Activated gamma-delta T cell treated with Interleukin-2 at 50 U/mL for 16 hours (primary cell): ENCODE data around the gene RAB11FIP5.
"Not testable (repeated sequence)": the region's sequence is repeated elsewhere in the genome, so short reads cannot be mapped to it uniquely, and the experiment has no call there.

ENCODE experiments used
- DNase-seq: peaks from one replicate; pipeline ENCODE4 v3.0.0-alpha.2; 2020

RAB11FIP5 gene

DNA sequence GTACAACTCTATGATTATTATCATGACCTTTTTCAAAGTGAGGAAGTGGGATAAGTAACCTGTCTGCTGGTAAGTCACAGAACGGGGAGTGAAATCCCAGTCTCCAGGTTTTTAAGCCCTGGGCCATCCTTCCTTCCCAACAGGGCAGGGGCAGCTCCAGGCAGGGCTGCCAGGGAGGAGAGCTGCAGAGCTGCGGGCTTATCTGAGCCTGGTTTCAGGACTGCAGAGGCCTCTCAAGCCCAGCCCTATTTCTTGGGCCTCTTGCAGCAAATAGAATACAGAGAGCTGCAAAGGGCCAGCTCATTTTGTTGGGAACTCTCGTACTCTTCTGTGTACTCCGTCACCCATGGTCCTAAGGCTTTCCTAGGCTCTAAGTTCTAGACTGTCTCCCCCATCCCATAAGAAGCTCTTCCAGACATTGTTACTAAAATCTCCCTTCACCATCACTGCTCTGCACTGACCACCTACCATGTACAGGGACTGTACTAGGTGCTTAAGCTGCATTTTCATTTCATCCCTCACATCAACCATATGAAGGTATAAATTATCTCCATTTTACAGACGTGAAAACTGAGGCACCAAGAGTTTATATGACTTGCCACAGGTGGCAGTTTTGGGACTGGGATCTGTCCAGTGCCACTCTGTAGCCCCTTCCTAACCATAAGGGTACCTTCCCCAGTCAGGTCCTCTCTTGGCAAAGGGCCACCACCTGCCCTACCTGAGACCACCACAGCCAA, 3.1 kb downstream of the RAB11FIP5 start:
- no peak for DNase-seq

DNA sequence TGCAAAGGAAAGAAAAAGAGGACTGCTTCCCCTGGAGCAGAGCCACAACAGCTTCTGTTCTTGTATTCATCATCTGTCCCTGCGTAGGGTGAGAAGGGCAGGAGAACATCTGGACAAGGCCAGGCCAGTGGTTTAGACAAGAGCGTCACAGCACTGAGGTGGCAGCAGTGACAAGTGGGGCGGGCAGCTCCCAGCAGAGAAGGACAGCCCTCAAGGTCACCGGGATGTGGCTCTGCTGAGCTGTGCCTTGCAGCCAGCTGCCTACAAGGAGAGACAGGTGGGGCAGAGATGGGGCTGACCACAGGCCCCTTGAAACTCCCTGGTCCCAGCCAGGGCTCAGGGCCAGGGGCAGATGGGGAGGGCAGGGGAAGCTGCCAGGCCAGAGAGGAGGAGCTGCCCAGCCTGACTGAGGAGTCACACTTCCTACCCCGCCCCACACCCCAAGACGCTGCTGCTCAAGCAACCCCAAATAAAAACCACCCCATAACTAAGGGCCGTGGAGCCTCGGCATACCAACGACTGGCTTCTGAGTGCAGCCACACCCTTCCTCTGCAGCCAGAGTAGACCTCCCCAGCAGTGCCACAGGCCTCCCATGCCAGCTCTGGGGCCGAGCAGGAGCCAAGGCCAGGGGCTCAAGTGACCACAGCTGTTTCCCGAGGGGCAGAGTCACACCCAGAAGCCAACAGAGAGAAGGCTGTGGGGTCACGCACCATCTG, 5.4 kb downstream of the RAB11FIP5 start:
- no peak for DNase-seq

DNA sequence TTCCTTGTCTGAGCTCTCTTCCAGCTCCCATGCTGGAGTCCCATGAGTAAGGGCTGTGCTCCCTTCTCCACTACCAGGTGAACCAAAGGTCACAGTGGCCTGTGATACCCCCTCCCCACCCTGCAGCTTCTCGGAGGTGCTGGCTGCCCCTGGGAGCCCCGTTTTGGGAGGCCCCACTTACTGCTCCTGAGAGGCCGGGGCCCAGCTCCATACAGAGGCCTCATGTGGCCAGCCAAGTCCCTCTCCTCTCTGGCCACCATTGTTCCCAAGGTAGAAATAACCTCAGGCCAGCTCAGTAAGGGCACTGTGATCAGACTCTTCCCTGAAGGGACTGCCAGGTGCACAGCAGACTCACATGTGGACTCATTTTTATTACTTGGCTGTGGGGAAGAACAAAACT, 6.0 kb downstream of the RAB11FIP5 start:
- DNase-seq, result no peak

DNA sequence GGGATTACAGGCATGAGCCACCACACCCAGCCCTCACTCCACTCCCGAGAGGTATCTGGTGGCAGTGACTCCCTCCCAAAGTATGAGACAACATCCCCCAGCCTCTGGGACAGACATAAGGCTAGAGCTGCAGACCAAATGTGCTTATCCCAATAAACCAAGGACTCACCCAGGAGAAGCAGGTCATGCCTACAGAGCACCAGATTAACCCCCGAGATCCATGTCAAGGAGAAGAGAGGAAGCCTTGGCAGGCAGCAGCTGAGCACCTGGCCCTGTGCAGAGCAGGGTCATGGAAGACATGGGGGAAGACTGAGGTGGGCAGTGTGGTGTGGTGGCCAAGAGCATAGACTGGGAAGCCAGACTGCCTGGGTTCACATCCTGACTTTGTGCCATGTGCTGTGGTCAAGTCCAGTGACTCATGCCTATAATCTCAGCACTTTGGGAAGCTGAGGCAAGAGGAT, 7.2 kb downstream of the RAB11FIP5 start:
- no peak for DNase-seq

DNA sequence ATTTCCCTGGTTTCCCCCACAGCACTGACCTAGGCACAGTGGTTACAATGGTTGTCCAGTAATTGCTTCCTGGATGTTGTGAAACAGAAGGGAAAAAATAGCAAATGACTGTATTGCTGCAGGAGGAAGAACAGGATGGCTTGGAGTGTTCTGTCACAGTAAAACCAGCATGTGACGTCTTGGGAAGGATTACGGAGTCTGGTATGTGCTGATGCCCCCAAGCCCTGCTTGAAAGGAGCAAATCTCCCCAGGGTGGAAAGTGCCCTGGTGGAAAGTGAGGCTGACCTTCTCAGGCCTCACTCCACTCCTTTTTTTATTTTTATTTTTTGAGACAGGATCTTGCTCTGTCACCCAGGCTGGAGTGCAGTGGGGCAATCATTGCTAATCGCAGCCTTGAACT, 7.8 kb downstream of the RAB11FIP5 start:
- DNase-seq, result no peak

DNA sequence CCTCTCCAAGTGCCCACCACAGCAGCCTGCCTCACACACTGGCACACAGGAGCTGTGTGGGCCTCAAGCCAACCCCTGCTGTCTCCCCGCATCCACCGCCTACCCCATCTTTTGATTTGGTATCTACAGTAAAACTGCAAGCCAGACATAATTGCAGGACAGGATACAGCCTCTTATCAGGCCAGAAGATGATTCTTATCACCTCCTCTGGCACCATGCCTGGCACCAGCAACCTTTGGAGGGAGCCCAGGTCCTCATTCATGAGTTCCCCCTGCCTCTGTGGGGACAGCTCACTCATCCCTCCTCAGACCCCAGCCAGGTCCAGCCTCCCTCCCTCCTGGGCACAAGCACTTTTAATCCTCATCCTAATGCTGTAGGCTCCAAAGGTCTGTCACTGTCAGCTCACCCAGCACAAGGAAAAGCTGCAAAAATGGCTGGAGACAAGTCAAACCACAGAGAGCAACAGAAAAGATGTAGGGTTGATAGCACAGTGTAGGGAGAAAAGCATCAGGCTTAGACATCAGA, 9.7 kb downstream of the RAB11FIP5 start:
- DNase-seq, result no peak

DNA sequence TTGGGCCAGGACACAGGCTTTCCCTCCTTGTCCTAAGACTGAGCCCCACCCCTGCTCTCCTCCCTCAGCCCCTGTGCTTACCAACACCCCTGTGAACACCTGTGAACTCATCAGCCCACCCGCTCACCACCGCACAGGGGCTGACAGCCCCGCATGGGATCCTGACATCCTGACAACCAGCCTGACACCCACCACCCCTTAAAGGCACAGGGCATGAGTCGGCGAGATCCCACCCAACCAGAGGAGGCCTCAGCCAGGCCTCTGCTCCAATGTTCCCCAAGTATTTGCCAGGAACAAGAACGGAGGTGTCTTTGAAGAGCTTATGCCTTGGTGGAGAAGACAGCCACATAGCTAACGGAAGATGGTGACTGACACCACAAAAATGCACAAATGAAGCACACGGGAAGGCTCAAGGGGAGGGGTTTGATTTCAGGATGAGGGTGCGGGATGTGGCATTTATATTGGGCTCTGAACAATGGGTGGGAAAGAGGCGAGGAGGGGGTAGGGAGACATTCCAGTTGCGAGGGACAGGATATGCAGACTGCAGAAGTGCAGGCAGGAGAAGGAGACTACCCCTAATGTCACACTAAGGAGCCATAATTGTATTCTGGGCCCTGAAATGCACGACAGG, 11.0 kb downstream of the RAB11FIP5 start:
- no peak for DNase-seq

DNA sequence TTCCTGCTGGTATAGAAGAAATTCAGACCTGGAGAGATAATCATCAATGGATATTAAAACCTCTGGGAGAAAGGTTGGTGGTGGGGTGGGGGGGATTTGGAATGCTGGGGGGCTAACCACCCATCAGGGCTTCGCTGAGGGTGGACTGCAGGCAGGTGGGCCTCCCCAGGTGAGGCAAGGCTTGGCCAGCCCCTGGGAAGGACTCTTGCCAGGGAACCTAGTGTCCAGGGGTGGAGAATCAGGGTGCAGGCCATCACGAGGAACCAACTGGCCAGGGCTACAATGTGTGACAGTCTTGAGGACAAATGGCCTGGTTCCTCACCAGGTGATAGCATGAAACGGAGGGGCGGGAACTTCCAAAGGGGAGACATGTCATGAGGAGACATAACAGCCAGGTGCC, 11.8 kb downstream of the RAB11FIP5 start:
- DNase-seq, result no peak

DNA sequence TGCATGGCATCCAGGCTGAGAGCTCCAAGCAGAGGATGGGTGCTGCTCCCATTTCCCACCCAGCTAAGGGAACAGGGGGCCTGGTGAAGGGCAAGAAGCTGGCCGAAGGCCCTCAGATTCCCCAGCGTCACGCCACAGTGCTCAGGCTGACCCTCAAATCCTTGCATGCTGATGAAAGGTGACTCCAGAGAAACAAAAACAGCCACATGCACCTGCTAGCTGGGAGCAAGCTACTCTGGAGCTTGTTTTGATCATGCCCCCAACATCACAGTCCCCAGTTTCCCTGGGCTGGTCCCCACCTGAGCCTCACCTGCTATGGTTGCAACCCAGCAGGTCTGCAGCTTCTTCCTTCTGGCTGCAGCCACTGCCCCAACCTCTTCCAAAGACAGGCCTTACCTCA, 13.3 kb downstream of the RAB11FIP5 start:
- no peak for DNase-seq

DNA sequence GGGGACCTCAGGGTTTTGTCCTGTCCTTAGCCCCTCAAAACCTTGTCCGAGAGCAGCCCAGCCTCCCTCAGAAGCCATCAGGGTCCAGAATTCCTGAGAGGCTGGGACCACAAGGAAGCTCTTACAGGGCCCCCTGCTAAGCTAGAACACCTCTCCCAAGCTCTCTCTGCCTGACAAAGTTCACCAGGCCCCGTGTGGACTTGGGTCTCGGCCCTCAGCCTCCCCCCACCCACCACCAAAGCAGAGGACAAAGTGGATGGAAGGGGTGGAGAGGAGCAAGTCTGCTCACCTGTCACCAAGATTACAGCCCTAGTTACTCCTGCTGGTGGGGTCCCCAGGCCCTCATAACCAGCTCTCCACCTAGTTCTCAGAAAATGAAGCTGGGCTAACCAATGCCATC, 16.8 kb downstream of the RAB11FIP5 start:
- DNase-seq, result no peak

DNA sequence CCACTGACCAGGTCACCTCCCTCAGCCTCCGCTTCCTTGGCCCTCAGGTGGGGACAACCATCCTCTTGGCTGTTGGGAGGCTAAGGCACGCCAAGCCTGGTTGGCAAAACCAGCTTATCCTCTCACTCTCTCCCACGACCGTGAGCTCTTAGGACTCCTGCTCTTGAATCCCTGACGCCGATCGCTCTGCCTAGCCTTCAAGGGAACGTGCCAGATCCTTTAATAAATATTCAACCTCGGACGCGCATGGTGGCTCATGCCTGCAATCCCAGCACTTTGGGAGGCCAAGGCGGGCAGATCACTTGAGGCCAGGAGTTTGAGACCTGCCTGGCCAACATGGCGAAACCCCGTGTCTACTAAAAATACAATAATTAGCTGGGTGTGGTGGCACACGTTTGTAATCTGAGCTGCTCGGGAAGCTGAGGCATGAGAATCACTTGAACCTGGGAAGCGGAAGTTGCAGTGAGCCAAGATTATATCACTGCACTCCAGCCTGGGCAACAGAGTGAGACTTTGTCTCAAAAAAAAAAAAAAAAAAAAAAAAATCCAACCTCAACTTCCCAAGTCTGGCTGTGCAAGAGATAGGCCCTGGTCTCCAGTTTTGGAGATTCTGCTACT, 19.0 kb downstream of the RAB11FIP5 start:
- not testable (repeated sequence) for DNase-seq

DNA sequence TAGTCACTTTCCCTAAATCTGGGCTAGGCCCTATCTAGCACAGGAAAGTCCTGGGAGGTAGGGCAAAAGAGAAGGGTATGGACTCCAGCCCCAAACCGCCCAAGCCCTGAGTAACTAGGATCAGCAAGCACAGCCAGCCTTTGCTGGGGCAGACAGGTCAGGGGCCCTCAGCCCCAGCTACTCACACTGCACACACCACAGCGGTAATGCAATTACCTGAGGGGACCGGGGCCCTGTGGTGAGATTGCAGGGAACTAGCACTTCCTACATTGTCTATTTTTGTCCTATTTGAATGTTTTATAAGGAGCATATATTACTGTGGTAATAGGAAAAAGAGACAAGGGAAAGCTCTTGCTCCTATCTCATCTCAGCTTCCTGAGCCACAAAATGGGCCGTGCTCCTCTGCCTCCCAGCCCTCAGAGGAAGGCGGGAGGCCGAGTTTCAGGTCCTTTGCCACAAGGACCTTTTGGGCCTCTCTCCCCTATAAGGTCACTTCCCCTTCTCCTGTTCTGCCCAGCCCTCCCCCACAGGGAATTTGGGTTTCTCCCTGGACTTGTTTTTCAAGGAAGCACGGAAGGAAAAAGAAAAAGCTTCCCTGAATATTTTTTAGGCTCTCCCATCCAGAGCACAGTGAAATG, 20.5 kb downstream of the RAB11FIP5 start:
- no peak for DNase-seq

DNA sequence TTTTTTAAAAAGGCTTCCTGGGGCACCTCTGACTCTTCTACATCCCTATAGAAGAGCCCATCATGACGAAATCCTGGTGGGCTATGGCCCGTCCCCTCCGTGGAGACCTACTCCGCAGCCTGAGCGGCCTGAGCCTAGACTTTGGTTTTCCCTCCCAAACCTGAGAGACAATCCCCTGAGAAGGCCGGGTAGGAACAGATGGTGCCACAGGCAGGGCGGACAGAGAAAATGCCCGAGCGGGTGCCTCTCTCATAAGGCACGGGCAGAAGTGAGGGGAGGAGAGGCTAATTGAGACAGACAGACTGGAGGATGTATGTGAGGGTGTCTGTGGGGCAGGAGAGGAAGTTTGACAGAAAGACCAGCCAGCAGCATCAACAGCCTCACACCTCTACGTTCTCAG, 21.1 kb downstream of the RAB11FIP5 start:
- no peak for DNase-seq

DNA sequence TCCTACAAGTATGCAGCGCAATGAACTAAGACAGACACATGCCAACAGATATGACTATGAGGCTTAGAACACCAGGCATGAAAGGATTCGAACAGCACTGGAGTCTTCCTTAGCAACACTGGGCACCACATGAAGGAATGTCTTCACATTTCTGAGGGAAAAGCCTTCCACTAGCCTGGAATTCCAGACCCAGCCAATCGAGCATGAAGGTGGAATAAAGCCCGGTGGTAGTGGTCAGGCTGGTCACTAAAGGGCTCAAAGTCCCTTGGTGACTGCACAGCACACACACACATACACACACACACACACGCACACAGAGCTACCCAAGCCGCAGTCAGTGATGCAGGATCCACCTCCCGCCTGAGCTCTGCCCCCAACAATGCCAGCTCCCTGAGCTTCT, 21.6 kb downstream of the RAB11FIP5 start:
- DNase-seq, result no peak

DNA sequence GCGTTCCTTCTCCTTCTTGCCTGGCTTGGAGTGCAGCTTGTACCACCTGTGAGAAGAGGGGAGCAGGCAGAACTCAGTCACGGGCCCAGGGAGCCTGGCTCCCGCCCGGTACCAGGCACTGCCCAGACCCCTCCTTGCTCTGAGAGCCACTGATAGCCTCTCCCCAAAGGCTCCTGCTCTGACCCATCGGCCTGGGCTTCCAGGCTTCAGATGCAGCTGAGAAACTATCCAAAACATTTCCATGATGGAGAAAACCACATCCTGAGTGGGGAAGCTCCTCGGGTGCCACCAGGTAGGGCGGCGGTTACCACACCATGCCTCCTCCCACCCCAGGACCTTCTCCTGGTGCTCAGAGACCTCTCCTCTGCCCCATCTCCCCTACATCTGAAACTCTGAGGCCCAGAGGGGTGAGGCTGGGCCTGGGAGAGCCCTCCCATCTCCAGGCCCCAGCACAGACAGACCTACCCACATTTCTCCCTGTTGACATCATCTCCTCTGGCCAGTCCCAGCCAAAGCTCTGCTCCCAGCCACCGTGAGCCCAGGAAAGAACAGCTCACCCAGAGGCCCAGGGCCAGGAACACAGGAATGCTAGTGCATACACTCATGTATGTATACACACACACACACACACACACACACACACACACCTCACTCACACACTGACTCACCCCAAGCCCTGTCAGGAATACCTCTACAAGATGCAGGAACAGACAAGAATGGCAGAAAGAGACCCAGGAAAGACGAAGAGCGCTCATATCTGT, 23.3 kb downstream of the RAB11FIP5 start:
- DNase-seq, result no peak

DNA sequence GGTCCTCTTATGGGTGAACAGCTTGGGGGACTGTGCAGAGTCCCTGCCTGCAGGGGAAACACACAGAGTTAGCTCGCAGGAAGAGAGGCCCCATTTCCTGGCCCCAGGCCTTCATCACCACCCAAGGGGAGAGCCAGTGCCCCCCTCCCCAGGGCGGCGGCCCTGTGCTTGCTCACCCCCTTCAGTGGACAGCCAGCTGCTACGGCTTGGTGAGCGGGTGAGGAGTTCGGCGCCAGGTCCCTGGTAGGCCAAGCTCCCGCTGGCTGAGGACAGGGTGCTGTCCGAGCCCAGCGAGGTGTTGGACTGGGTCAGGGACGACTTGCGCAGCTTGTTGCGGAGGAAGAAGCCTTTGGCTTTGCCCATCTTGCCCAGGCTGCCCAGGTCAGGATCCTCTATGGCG, 24.0 kb downstream of the RAB11FIP5 start:
- DNase-seq, result no peak

DNA sequence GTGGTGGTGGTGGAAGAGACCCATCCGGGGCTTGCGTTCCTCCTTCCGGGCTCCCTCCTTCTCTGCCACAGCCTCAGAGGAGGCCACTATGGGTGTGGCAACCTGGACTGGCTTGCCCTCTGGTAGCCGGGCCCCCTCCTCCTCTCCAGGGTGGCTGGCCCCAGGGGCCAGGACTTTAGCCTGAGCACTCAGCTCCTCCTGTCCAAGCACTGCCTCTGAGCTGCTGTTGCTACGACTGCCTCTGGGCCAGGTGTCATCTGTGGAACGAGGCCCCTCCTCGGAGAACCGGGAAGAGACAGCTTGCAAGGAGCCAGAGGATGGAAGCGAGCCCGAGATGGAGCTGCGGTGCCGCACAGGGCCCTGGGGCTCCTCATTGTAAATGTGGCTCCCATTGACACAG, 24.5 kb downstream of the RAB11FIP5 start:
- DNase-seq, result no peak

DNA sequence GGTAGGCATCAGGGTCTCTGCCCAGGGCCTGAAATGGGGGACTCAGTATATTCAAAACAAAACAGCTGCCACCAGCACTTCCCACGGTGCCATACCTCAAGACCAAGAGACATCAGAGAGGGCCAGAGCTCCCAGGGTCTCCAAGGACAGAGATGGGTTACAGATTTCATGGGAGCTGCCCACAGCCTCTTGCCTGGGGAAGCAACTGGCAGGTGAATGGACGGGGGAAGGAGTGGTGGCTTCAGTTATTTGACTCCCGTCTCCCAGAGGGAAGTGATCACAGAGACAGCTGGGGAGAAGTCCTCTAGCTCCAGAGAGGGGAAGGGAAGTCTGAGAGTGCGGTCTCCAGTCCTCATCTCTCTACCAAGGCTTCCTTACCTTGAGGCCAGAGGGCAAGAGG, 25.4 kb downstream of the RAB11FIP5 start:
- no peak for DNase-seq

DNA sequence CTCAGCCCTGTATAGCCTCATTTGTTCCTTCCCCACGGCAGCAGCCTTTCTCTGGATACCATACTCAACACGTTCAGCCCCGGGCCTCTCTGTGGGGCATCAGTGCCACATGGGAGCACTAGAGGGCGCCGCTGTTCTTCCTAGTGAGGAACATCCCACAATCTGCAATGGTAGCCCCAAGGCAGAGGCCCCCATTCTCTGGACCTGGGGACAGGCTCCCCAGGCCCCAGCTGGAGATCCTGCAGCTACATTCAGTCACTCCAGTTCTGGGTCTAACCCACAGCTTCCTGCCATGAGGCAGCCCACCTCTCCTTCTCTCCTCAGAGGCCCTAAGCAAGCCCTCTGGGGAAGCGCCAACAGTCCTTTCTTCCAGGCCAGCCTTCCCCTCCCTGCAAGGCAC, 27.1 kb downstream of the RAB11FIP5 start:
- DNase-seq, result peak; percentile 79

DNA sequence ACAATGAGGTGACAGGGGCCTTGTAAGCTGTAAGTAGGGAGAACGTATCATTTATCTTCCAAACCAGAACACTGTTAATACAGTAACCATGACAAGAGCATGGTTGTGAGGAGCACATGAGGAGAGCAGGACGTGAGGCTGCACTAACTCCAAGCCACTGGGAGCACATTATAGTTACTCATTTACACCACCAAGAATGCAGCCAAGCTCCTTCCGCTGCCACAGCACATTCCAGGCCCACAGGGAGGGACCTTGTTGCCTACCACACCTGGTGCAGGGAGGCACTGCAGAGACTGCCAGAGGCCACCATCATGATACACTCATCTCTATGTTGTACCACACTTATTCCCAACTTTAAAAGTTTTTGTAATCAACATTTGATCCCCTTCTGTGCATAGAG, 27.8 kb downstream of the RAB11FIP5 start:
- DNase-seq, result no peak

DNA sequence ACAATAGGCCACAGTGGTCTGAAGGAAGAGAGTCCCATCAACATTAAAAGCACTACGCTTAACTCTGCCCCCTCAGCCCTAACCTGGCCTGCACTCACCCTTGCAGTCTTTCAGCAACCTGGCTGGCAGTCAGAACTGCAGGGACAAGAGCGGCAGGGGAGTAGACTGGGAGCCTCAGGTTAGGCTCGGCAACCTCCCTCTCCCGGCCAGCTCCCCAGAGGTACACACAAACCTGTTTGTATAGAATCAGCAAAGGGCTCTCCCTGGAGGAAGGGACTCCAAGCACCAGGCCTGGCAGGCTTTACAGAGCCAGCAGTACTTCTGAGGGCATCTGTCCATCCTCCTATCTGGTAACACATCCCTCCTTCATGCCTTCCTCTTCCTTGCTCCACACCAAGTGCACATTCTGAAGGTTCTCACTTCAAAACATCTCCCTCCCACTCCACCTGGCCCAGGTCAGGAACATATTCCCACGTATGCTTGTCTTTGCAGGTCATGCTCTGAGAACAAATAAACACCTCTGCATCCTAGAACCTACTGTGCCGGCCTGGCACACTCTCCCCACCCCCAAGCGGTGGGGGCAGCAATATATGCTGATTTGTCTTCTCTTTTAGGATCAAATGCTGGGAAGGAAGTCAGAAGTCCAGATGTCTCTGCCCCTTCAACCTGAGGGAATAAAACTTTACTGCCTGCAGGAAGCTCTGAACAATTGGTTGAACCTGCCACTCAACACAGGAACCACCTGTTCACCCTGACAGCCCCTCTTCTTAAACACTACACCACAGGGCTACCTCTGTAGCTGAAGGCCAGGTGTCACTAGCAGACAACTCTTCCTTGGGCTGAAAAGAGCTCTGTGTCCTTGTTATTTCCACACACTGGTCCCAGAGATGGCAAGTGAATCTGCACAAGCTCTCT, 28.6 kb downstream of the RAB11FIP5 start:
- no peak for DNase-seq
